HCT116 (cell line): ENCODE measurements around the gene PDE4B. TPM values are rescaled to one million over a fixed set of nuclear protein-coding genes. Genes with fewer than 3 reads are reported as not detected.

ENCODE experiments used
- ATAC-seq: fragments of 200-7000 bp; cut with Tn5 transposase; 2 replicates; pipeline ENCODE4 v1.9.1; 2020; ENCODE audit warnings: mild to moderate bottlenecking, moderate library complexity
- BruUV-seq: library from RNA; stranded (reverse); fragments of 400-500 nt; replicated peaks from 2 replicates; lab custom pipeline; 2021; lab: Mats Ljungman, UMichigan
- CTCF ChIA-PET: fragments of 300-600 bp; sonication (Branson Sonifier 250); formaldehyde crosslinking; loops from one replicate; lab custom pipeline; 2021; ENCODE audit warnings: antibody characterized with exemption; lab: Charles Lee
- POLR2A ChIA-PET: fragments of 300-600, 350-600 bp; sonication (Branson Sonifier 250); formaldehyde crosslinking; loops from one replicate; lab custom pipeline; 2021; ENCODE audit warnings: antibody characterized with exemption; lab: Charles Lee
- RAD21 ChIA-PET, 2 experiments: fragments of 300-600 bp; sonication (Branson Sonifier 250); formaldehyde crosslinking; loops; one replicate each; lab custom pipeline; 2023; ENCODE audit warnings: low total read pairs in 2 of 2; ENCODE audit not compliant: uncharacterized antibody in 2 of 2, unreplicated experiment in 2 of 2, low non-redundant PET in 1 of 2; lab: Charles Lee
- DNase-seq: peaks from one replicate; pipeline ENCODE4 v3.0.0-alpha.2; 2010; ENCODE audit warnings: low read depth, low spot score
- H2AFZ ChIP-seq: fragments of 200-600 bp; shearing (Covaris generic), sonication (generic); 2 replicates; pipeline ENCODE4 v1.6.1; 2017; ENCODE audit warnings: low read depth, mixed run types, mixed read lengths, antibody characterized with exemption, low read length; ENCODE audit not compliant: poor library complexity, severe bottlenecking
- H3K27ac ChIP-seq: 2 replicates; pipeline ENCODE4 v1.5.1; 2012; ENCODE audit warnings: low read depth, low read length
- H3K27me3 ChIP-seq: fragments of 200-600 bp; sonication (generic); 2 replicates; pipeline ENCODE4 v1.6.1; 2016; ENCODE audit warnings: mixed run types, low read length, mixed read lengths; ENCODE audit not compliant: insufficient read depth
- H3K36me3 ChIP-seq, 2 experiments: fragments of 200-500 bp in 1 of 2; fragments of 200-600 bp in 1 of 2; sonication (Bioruptor generic) in 1 of 2; sonication (generic) in 1 of 2; 2 replicates each; pipeline versions ENCODE4 v1.5.1 to v1.6.1; 2014 to 2016; ENCODE audit warnings: low read length in 2 of 2, inconsistent platforms in 1 of 2, mixed read lengths in 1 of 2, mixed run types in 1 of 2; ENCODE audit not compliant: insufficient read depth in 2 of 2, control insufficient read depth in 1 of 2
- H3K4me1 ChIP-seq, 2 experiments: fragments of 200-600 bp in 1 of 2; sonication (generic) in 1 of 2; 2 replicates each; pipeline versions ENCODE4 v1.5.1 to v1.6.1; 2012 to 2017; ENCODE audit warnings: low read length in 2 of 2, inconsistent platforms in 1 of 2, mild to moderate bottlenecking in 1 of 2, mixed read lengths in 1 of 2, mixed run types in 1 of 2, moderate library complexity in 1 of 2; ENCODE audit not compliant: insufficient read depth in 2 of 2, control insufficient read depth in 1 of 2
- H3K4me2 ChIP-seq: fragments of 200-600 bp; sonication (generic); 2 replicates; pipeline ENCODE4 v1.6.1; 2017; ENCODE audit warnings: mixed run types, low read length, mixed read lengths
- H3K4me3 ChIP-seq, 2 experiments: fragments of 200-600 bp in 1 of 2; sonication (generic) in 1 of 2; replicated peaks in 1 of 2; 2 replicates each; pipeline ENCODE4 v1.5.1; 2011 to 2016; ENCODE audit warnings: low read length in 2 of 2, control low read depth in 1 of 2, low read depth in 1 of 2, mild to moderate bottlenecking in 1 of 2, mixed read lengths in 1 of 2, mixed run types in 1 of 2
- H3K79me2 ChIP-seq: fragments of 200-600 bp; sonication (generic); 2 replicates; pipeline ENCODE4 v1.6.1; 2017; ENCODE audit warnings: mild to moderate bottlenecking, mixed run types, low read length, moderate library complexity, mixed read lengths; ENCODE audit not compliant: insufficient read depth
- H3K9ac ChIP-seq: fragments of 200-600 bp; sonication (generic); 2 replicates; pipeline ENCODE4 v1.6.1; 2016; ENCODE audit warnings: low read length, mixed read lengths
- H3K9me2 ChIP-seq: fragments of 200-600 bp; sonication (generic), shearing (Covaris generic); 2 replicates; pipeline ENCODE4 v1.6.1; 2017; ENCODE audit warnings: mixed run types, mild to moderate bottlenecking, moderate library complexity; ENCODE audit not compliant: insufficient read depth
- H3K9me3 ChIP-seq, 2 experiments: fragments of 200-500 bp in 1 of 2; fragments of 200-600 bp in 1 of 2; sonication (Bioruptor generic) in 1 of 2; sonication (generic) in 1 of 2; 2 replicates each; pipeline ENCODE4 v1.6.1; 2014 to 2017; ENCODE audit warnings: low read length in 2 of 2, mixed read lengths in 2 of 2, inconsistent platforms in 1 of 2, low read depth in 1 of 2, mild to moderate bottlenecking in 1 of 2, mixed run types in 1 of 2, moderate library complexity in 1 of 2; ENCODE audit not compliant: control insufficient read depth in 1 of 2, insufficient read depth in 1 of 2
- H4K20me1 ChIP-seq: fragments of 200-600 bp; sonication (generic), shearing (Covaris generic); 2 replicates; pipeline ENCODE4 v1.6.1; 2017; ENCODE audit warnings: mixed run types, mild to moderate bottlenecking, moderate library complexity; ENCODE audit not compliant: insufficient read depth
- ATF3 ChIP-seq: IDR thresholded peaks from 2 replicates; pipeline ENCODE4 v1.6.1; 2012
- CEBPB ChIP-seq: IDR thresholded peaks from 2 replicates; pipeline ENCODE4 v1.6.1; 2012; ENCODE audit warnings: low read depth
- CTCF ChIP-seq, 3 experiments: fragments of 200-600 bp in 1 of 3; sonication (generic) in 1 of 3; IDR thresholded peaks in 2 of 3; conservative IDR thresholded peaks in 1 of 3; 2 replicates each; pipeline ENCODE4 v1.5.1; 2012 to 2017; ENCODE audit warnings: low read depth in 2 of 3, low read length in 2 of 3, antibody characterized with exemption in 1 of 3, borderline replicate concordance in 1 of 3, control low read depth in 1 of 3, mild to moderate bottlenecking in 1 of 3, mixed read lengths in 1 of 3, mixed run types in 1 of 3, moderate library complexity in 1 of 3; ENCODE audit not compliant: insufficient read depth in 1 of 3
- EGR1 ChIP-seq: IDR thresholded peaks from 2 replicates; pipeline ENCODE4 v1.6.1; 2012; ENCODE audit warnings: low read depth
- EZH2 ChIP-seq: fragments of 200-600 bp; sonication (generic); IDR thresholded peaks from 2 replicates; pipeline ENCODE4 v1.6.1; 2017; ENCODE audit warnings: antibody characterized with exemption, mixed run types
- EZH2phosphoT487 ChIP-seq: fragments of 200-600 bp; IDR thresholded peaks from 2 replicates; pipeline ENCODE4 v1.6.1; 2018; ENCODE audit warnings: antibody characterized with exemption, borderline replicate concordance
- FOSL1 ChIP-seq: IDR thresholded peaks from 2 replicates; pipeline ENCODE4 v1.6.1; 2012; ENCODE audit warnings: low read depth
- JUND ChIP-seq: IDR thresholded peaks from 2 replicates; pipeline ENCODE4 v1.6.1; 2012
- MAX ChIP-seq: IDR thresholded peaks from 2 replicates; pipeline ENCODE4 v1.6.1; 2012
- POLR2AphosphoS5 ChIP-seq: IDR thresholded peaks from 2 replicates; pipeline ENCODE4 v1.6.1; 2011; ENCODE audit warnings: mild to moderate bottlenecking, low read depth, low read length, moderate library complexity
- REST ChIP-seq: IDR thresholded peaks from 2 replicates; pipeline ENCODE4 v1.6.1; 2012; ENCODE audit warnings: low read depth
- SIN3A ChIP-seq: IDR thresholded peaks from 2 replicates; pipeline ENCODE4 v1.6.1; 2012; ENCODE audit warnings: low read depth
- SP1 ChIP-seq: IDR thresholded peaks from 2 replicates; pipeline ENCODE4 v1.6.1; 2012; ENCODE audit warnings: low read depth
- SRF ChIP-seq: IDR thresholded peaks from 2 replicates; pipeline ENCODE4 v1.6.1; 2012; ENCODE audit warnings: low read depth
- TCF7L2 ChIP-seq: IDR thresholded peaks from 2 replicates; pipeline ENCODE4 v1.7.0; 2011; ENCODE audit warnings: borderline replicate concordance, inconsistent platforms; ENCODE audit not compliant: insufficient read depth, insufficient read length; ENCODE audit errors: extremely low read depth
- YY1 ChIP-seq: IDR thresholded peaks from 2 replicates; pipeline ENCODE4 v1.6.1; 2011; ENCODE audit warnings: low read length, low read depth, moderate library complexity, mild to moderate bottlenecking; ENCODE audit not compliant: insufficient replicate concordance; ENCODE audit errors: extremely low read depth
- intact Hi-C: fragments of 100-400 bp; cut with micrococcal nuclease; formaldehyde crosslinking; loops from 2 replicates; pipeline ENCODE4 v1.10.0; 2022
- total RNA-seq: library from RNA; stranded (reverse); gene quantifications from one replicate; pipeline ENCODE4 v1.2.1, GENCODE V29; 2021; ENCODE audit not compliant: unreplicated experiment

The PDE4B gene
- total RNA-seq, 1 experiment from 2014 or later, result 76.9 TPM

- TF ChIP-seq EZH2phosphoT487 (no peak), EZH2 (no peak), TCF7L2 (no peak), SP1 (no peak), SIN3A (no peak), ATF3 (no peak), POLR2AphosphoS5 (no peak), EGR1 (no peak), CEBPB (no peak), FOSL1 (no peak)
Measured at GRCh38 chr1:66140072-66140471, 347.4 kb downstream of the PDE4B start (continued).

GRCh38 chr1:66143651-66144050 lies 351.0 kb downstream of the PDE4B start:
- ChIA-PET RAD21 (no interaction called here), POLR2A (no interaction called here), CTCF (no interaction called here)
- Histone ChIP-seq H3K9ac (no peak overlapping the region), H2AFZ (no peak overlapping the region), H3K27me3 (no peaks in the 10 kb centered on the region), H3K27ac (no peak overlapping the region), H3K4me3 (no peak overlapping the region), H3K4me2 (no peak overlapping the region), H3K79me2 (no peaks in the 10 kb centered on the region), H4K20me1 (no peaks in the 10 kb centered on the region), H3K9me3 (no peaks in the 10 kb centered on the region), H3K36me3 (no peaks in the 10 kb centered on the region), H3K4me1 (no peaks in the 10 kb centered on the region), H3K9me2 (no peaks in the 10 kb centered on the region)
- TF ChIP-seq CTCF (IDR thresholded peaks at IDR 0.05 in 2 of 3, conservative IDR thresholded peaks at IDR 0.05 in 1 of 3; ENCODE audit: borderline replicate concordance in 1 of 3, insufficient read depth in 1 of 3, low read depth in 2 of 3, low read length in 2 of 3) (no peak), TCF7L2 (no peak), EZH2phosphoT487 (no peak), JUND (no peak), SRF (no peak), SIN3A (no peak), FOSL1 (no peak), MAX (no peak), REST (no peak), YY1 (no peak), POLR2AphosphoS5 (no peak)
- BruUV-seq, result no TSS peak
- intact Hi-C loops, result no loop called here
- ATAC-seq (no peak), DNase-seq (no peak)
